OCI-LY1 (cell line): Measurements from ENCODE around the gene BAG2.

ENCODE experiments used
- EZH2 ChIP-seq: fragments of 200-600 bp; sonication (generic), shearing (Covaris generic); IDR thresholded peaks from 2 replicates; pipeline ENCODE4 v1.8.0; 2017; ENCODE audit warnings: borderline replicate concordance, mixed run types, mild to moderate bottlenecking, antibody characterized with exemption, low read length, moderate library complexity, mixed read lengths
- TF ChIP-seq, protein P1 (sequence below): fragments of 200-600 bp; sonication (generic), shearing (Covaris generic); IDR thresholded peaks from 2 replicates; pipeline ENCODE4 v1.5.1; 2017; ENCODE audit warnings: mild to moderate bottlenecking, antibody characterized with exemption, low read length, moderate library complexity, mixed read lengths

GRCh38 chr6:57183336-57183735 is 11.2 kb downstream of the BAG2 start:
- TF ChIP-seq, protein P1, sequence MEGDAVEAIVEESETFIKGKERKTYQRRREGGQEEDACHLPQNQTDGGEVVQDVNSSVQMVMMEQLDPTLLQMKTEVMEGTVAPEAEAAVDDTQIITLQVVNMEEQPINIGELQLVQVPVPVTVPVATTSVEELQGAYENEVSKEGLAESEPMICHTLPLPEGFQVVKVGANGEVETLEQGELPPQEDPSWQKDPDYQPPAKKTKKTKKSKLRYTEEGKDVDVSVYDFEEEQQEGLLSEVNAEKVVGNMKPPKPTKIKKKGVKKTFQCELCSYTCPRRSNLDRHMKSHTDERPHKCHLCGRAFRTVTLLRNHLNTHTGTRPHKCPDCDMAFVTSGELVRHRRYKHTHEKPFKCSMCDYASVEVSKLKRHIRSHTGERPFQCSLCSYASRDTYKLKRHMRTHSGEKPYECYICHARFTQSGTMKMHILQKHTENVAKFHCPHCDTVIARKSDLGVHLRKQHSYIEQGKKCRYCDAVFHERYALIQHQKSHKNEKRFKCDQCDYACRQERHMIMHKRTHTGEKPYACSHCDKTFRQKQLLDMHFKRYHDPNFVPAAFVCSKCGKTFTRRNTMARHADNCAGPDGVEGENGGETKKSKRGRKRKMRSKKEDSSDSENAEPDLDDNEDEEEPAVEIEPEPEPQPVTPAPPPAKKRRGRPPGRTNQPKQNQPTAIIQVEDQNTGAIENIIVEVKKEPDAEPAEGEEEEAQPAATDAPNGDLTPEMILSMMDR, result no peak
- no peak for TF ChIP-seq EZH2
